CD4-positive, alpha-beta T cell (primary cell): ENCODE data around the gene ALDH1L2. TPM values are rescaled to one million over a fixed set of nuclear protein-coding genes. Genes with fewer than 3 reads are reported as not detected.

Experiments used
- ATAC-seq: fragments of 200-7000 bp; cut with Tn5 transposase; one replicate; pipeline ENCODE4 v1.10.0; 2022; ENCODE audit warnings: mild to moderate bottlenecking; ENCODE audit not compliant: poor library complexity
- CTCF ChIA-PET: fragments of 350-600 bp; sonication (Branson Sonifier 250); formaldehyde crosslinking; loops from one replicate; lab custom pipeline; 2021; ENCODE audit warnings: antibody characterized with exemption, inconsistent platforms; lab: Charles Lee
- POLR2A ChIA-PET: fragments of 350-600 bp; sonication (Branson Sonifier 250); formaldehyde crosslinking; loops from one replicate; lab custom pipeline; 2021; ENCODE audit warnings: antibody characterized with exemption, inconsistent platforms; lab: Charles Lee
- DNase-seq, 14 experiments: peaks; one replicate each; pipeline ENCODE4 v3.0.0-alpha.2; 2013 to 2020; ENCODE audit warnings: mixed read lengths in 2 of 14
- H3K27ac ChIP-seq, 2 donors: one replicate each; pipeline versions ENCODE4 v1.5.1 to v1.7.0; 2013; ENCODE audit warnings: low read length in 2 of 2, low read depth in 1 of 2, mild to moderate bottlenecking in 1 of 2
- H3K27me3 ChIP-seq, 2 experiments: 1 replicate in 1 of 2; 2 replicates in 1 of 2; pipeline versions ENCODE4 v1.6.1 to v1.7.0; 2013; ENCODE audit warnings: low read length in 2 of 2, control low read depth in 1 of 2, mild to moderate bottlenecking in 1 of 2, moderate library complexity in 1 of 2; ENCODE audit not compliant: insufficient read depth in 2 of 2, control insufficient read depth in 1 of 2
- H3K36me3 ChIP-seq: one replicate; pipeline ENCODE4 v1.6.1; 2013; ENCODE audit warnings: low read length, control low read depth; ENCODE audit not compliant: insufficient read depth
- H3K4me1 ChIP-seq: one replicate; pipeline ENCODE4 v1.6.1; 2013; ENCODE audit warnings: low read length, control low read depth; ENCODE audit not compliant: insufficient read depth
- H3K4me3 ChIP-seq: one replicate; pipeline ENCODE4 v1.5.1; 2013; ENCODE audit warnings: mild to moderate bottlenecking, low read length, moderate library complexity
- H3K9me3 ChIP-seq, 2 experiments: 1 replicate in 1 of 2; 2 replicates in 1 of 2; pipeline versions ENCODE4 v1.6.1 to v1.7.0; 2013; ENCODE audit warnings: low read length in 2 of 2, mild to moderate bottlenecking in 2 of 2, control low read depth in 1 of 2, moderate library complexity in 1 of 2; ENCODE audit not compliant: control insufficient read depth in 1 of 2, insufficient read depth in 1 of 2
- H3K27ac Mint-ChIP-seq: one replicate; pipeline ENCODE4 v1.8.0; 2020; ENCODE audit warnings: mixed read lengths
- H3K27me3 Mint-ChIP-seq: one replicate; pipeline ENCODE4 v1.8.0; 2021; ENCODE audit warnings: mixed read lengths
- H3K36me3 Mint-ChIP-seq: one replicate; pipeline ENCODE4 v1.8.0; 2021; ENCODE audit warnings: low read depth, mixed read lengths
- H3K4me1 Mint-ChIP-seq: one replicate; pipeline ENCODE4 v1.8.0; 2021; ENCODE audit warnings: low read depth, mixed read lengths
- H3K4me3 Mint-ChIP-seq: one replicate; pipeline ENCODE4 v1.8.0; 2020; ENCODE audit warnings: mild to moderate bottlenecking, mixed read lengths
- H3K9me3 Mint-ChIP-seq: one replicate; pipeline ENCODE4 v1.8.0; 2020; ENCODE audit warnings: mixed read lengths
- intact Hi-C, 2 experiments: fragments of 100-400 bp; cut with DNase I in 1 of 2; cut with micrococcal nuclease in 1 of 2; formaldehyde crosslinking; loops; one replicate each; pipeline versions ENCODE4 v1.15.1 to v1.9.0; 2023 to 2025; cut with DNase I, micrococcal nuclease
- total RNA-seq, 174 experiments: library from RNA in 2 of 174; stranded (reverse) in 2 of 174; gene quantifications; one replicate each; pipeline ENCODE4 v1.2.3 and lab custom pipeline; 2021 to 2026
- TF ChIP-seq, protein P1 (sequence below): fragments of 200-600 bp; IDR thresholded peaks from one replicate; pipeline ENCODE4 v1.8.0; 2022; ENCODE audit warnings: antibody characterized with exemption, mild to moderate bottlenecking

Gene ALDH1L2
- total RNA-seq, 2 experiments from 2014 or later: 0.03 TPM; not detected in 1

- peak; percentile 94 for ATAC-seq
- Mint-ChIP-seq H3K36me3 (no peaks in the 10 kb centered on the region), H3K9me3 (no peaks in the 10 kb centered on the region), H3K4me1 (no peaks in the 10 kb centered on the region), H3K4me3 (no peak overlapping the region), H3K27ac (no peak overlapping the region), H3K27me3 (no peaks in the 10 kb centered on the region)
- peak; percentile 63 to 85 (median 68) for DNase-seq
- Histone ChIP-seq H3K36me3 (no peaks in the 10 kb centered on the region), H3K27ac (no peak overlapping the region), H3K27me3 (no peaks in the 10 kb centered on the region), H3K9me3 (no peaks in the 10 kb centered on the region), H3K4me1 (no peaks in the 10 kb centered on the region), H3K4me3 (no peak overlapping the region)
- intact Hi-C loops: loop anchor here (1.0 to 5.0 kb wide), 10 partner anchors 66 to 854 kb away; partner anchors contain the start of genes TXNRD1 (in 2 of the 2), NOPCHAP1 (in 1 of the 2) and SLC41A2 (in 1 of the 2)
- CTCF ChIA-PET: interaction anchor here (0.6 to 3.3 kb wide), 9 partner anchors 94 to 853 kb away, joined by 3 to 34 read pairs (median 4); partner anchors contain the start of gene SLC41A2
- TF ChIP-seq, protein P1, sequence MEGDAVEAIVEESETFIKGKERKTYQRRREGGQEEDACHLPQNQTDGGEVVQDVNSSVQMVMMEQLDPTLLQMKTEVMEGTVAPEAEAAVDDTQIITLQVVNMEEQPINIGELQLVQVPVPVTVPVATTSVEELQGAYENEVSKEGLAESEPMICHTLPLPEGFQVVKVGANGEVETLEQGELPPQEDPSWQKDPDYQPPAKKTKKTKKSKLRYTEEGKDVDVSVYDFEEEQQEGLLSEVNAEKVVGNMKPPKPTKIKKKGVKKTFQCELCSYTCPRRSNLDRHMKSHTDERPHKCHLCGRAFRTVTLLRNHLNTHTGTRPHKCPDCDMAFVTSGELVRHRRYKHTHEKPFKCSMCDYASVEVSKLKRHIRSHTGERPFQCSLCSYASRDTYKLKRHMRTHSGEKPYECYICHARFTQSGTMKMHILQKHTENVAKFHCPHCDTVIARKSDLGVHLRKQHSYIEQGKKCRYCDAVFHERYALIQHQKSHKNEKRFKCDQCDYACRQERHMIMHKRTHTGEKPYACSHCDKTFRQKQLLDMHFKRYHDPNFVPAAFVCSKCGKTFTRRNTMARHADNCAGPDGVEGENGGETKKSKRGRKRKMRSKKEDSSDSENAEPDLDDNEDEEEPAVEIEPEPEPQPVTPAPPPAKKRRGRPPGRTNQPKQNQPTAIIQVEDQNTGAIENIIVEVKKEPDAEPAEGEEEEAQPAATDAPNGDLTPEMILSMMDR: peak; percentile 95
- POLR2A ChIA-PET: interaction anchor here (0.7 to 1.0 kb wide), 3 partner anchors 14 to 671 kb away, joined by 3 to 5 read pairs (median 3); no protein-coding TSS in a partner anchor
Measured at GRCh38 chr12:105053116-105053572, 31.1 kb downstream of the ALDH1L2 start.

DNA sequence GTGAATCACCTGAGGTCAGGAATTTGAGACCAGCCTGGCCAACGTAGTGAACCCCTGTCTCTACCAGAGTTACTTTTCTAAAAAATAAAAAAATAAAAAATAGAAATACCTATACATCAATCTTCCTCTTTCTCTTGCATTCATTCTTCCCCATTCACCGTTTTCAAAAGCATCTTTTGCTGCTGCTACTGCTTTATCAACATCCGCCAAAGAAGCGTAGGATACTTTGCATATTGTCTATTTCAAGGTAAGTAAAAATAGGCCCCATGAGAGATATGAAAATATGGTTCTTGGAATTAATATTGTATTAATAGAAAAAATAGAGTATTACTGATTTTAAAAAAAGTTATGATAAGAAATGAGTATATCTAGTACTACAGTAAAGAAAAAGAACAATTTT is 32.3 kb downstream of the ALDH1L2 start:
- intact Hi-C loops: loop anchor here (1.0 to 5.0 kb wide), 7 partner anchors 65 to 835 kb away; partner anchors contain the start of genes NOPCHAP1 (in 1 of the 2), SLC41A2 (in 1 of the 2) and TXNRD1 (in 1 of the 2)
- DNase-seq (no peak), ATAC-seq (no peak)
- Mint-ChIP-seq H3K4me1 (no peaks in the 10 kb centered on the region), H3K27ac (no peak overlapping the region), H3K4me3 (no peak overlapping the region), H3K27me3 (no peaks in the 10 kb centered on the region), H3K9me3 (no peaks in the 10 kb centered on the region), H3K36me3 (no peaks in the 10 kb centered on the region)
- H3K36me3 ChIP-seq: no peaks in the 10 kb centered on the region
- H3K27me3 ChIP-seq: no peaks in the 10 kb centered on the region
- no peak overlapping the region for H3K27ac ChIP-seq
- ChIA-PET CTCF (interaction anchor here (1.6 to 3.3 kb wide), 2 partner anchors 261 to 670 kb away, joined by 6 to 34 read pairs; no protein-coding TSS in a partner anchor), POLR2A (interaction anchor here (0.6 kb wide), 1 partner anchor 594 kb away, joined by 3 read pairs; no protein-coding TSS in a partner anchor)
- H3K4me1 ChIP-seq: no peaks in the 10 kb centered on the region
- no peak overlapping the region for H3K4me3 ChIP-seq
- TF ChIP-seq, protein P1: no peak
- no peaks in the 10 kb centered on the region for H3K9me3 ChIP-seq

DNA sequence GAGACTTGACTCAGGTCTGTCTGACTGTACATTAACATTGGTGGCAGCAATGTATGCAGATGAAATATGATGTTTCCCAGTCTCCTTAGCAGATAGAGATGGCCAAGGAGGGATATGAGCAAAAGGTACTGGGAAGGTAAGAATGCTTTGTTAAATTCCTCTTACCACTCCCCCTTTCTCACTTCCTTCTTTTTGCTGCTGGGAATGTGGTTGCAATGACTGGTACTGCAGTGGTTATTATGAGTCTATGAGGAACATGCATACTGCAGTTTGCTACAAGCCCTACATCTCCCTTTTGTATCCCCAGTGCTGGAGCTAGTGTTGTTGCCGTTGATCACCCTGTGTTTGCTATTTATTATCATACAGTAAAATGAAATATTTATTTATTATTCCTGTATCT is 35.9 kb downstream of the ALDH1L2 start:
- ATAC-seq (no peak), DNase-seq (no peak)
- Mint-ChIP-seq H3K36me3 (no peaks in the 10 kb centered on the region), H3K4me1 (no peaks in the 10 kb centered on the region), H3K27me3 (no peaks in the 10 kb centered on the region), H3K27ac (no peak overlapping the region), H3K4me3 (no peak overlapping the region), H3K9me3 (no peaks in the 10 kb centered on the region)
- Histone ChIP-seq H3K36me3 (no peaks in the 10 kb centered on the region), H3K4me3 (no peak overlapping the region), H3K9me3 (no peaks in the 10 kb centered on the region), H3K4me1 (no peaks in the 10 kb centered on the region), H3K27ac (no peak overlapping the region), H3K27me3 (no peaks in the 10 kb centered on the region)
- TF ChIP-seq, protein P1: no peak
- ChIA-PET POLR2A (no interaction called here), CTCF (interaction anchor here (2.2 kb wide), 1 partner anchor 666 kb away, joined by 6 read pairs; no protein-coding TSS in a partner anchor)
- intact Hi-C loops: no loop called here
